Body of pancreas (tissue), 4 donors: Measurements from ENCODE around the gene GRPEL2. TPM values are rescaled to one million over a fixed set of nuclear protein-coding genes. Genes with fewer than 3 reads are reported as not detected.

Source experiments
- ATAC-seq: fragments of 150-250 bp; one replicate; pipeline ENCODE4 v1.9.1; 2016
- DNase-seq, 4 donors: peaks; one replicate each; pipeline ENCODE4 v3.0.0-alpha.2; 2019
- H3K27ac ChIP-seq, 4 donors: fragments of 200-600 bp; sonication (generic); 1 replicate in 3 of 4; 2 replicates in 1 of 4; pipeline versions ENCODE4 v1.5.1 to v1.6.1; 2016 to 2019; ENCODE audit warnings: mild to moderate bottlenecking in 1 of 4, mixed read lengths in 1 of 4, moderate library complexity in 1 of 4
- H3K27me3 ChIP-seq, 2 donors: fragments of 200-600 bp; sonication (generic); one replicate each; pipeline ENCODE4 v1.6.0; 2016; ENCODE audit warnings: mild to moderate bottlenecking in 1 of 2
- H3K36me3 ChIP-seq, 2 donors: fragments of 200-600 bp; sonication (generic); replicated peaks in 1 of 2; 2 replicates each; pipeline ENCODE4 v1.5.1; 2016; ENCODE audit warnings: low read depth in 2 of 2; ENCODE audit not compliant: insufficient read depth in 1 of 2
- H3K4me1 ChIP-seq: fragments of 200-600 bp; sonication (generic); one replicate; pipeline ENCODE4 v1.6.0; 2016
- H3K4me3 ChIP-seq, 2 donors: fragments of 200-600 bp; sonication (generic); 1 replicate in 1 of 2; 2 replicates in 1 of 2; pipeline ENCODE4 v1.5.1; 2016 to 2019
- H3K9me3 ChIP-seq, 3 donors: fragments of 200-600 bp; sonication (generic); 1 replicate in 2 of 3; 2 replicates in 1 of 3; pipeline ENCODE4 v1.5.1; 2016
- CTCF ChIP-seq, 7 experiments: fragments of 450-650 bp in 4 of 7; fragments of 200-600 bp in 3 of 7; sonication (generic) in 3 of 7; IDR thresholded peaks; one replicate each; pipeline ENCODE4 v1.5.1; 2016 to 2019; ENCODE audit warnings: antibody characterized with exemption in 7 of 7
- POLR2A ChIP-seq, 3 donors: fragments of 450-650 bp; IDR thresholded peaks; one replicate each; pipeline ENCODE4 v1.6.1; 2016; ENCODE audit warnings: antibody characterized with exemption in 3 of 3, mild to moderate bottlenecking in 2 of 3
- WGBS, 2 donors: methylation state at CpG; one replicate each; pipeline ENCODE4 v1.1.5; 2017; 5-methylcytosine and 5-hydroxymethylcytosine counted together
- intact Hi-C: fragments of 100-400 bp; cut with DNase I; formaldehyde crosslinking; loops from one replicate; pipeline ENCODE4 v1.15.1; 2023
- total RNA-seq, 2 donors: library from RNA; depleted of rRNA; stranded (reverse); fragments of >200 nt; gene quantifications; one replicate each; pipeline ENCODE4 v1.1.0, GENCODE V29; 2016

GRPEL2 gene
- total RNA-seq, result 10 to 100 TPM in 1 of 2 donors, 1 to 10 TPM in 1; 4.9 to 10.6 TPM

GRCh38 chr5:149345147-149345891, at the start of gene GRPEL2:
Gene GRPEL2, plus strand, starts transcription at chr5:149345499. Its CDS starts 41 bp downstream, at chr5:149345540.
- Histone ChIP-seq H3K9me3 (no peaks in the 10 kb centered on the region), H3K27me3 (no peaks in the 10 kb centered on the region), H3K36me3 (peaks cover 0 to 17% of the 10 kb centered on the region in 2 donors), H3K4me1 (peaks cover 17% of the 10 kb centered on the region), H3K4me3 (peak within 1 kb of the TSS; percentile 66 to 72), H3K27ac (peak within 1 kb of the TSS; percentile 21 to 81 (median 62))
- ATAC-seq (peak; percentile 99), DNase-seq (peak; percentile 92 to 96 (median 94))
- 0 to 2% methylated on average over 11 to 54 of the region's 54 CpGs for WGBS, 2 donors
- intact Hi-C loops, result no loop called here
- TF ChIP-seq POLR2A (IDR thresholded peaks at IDR 0.05), result peak in 2 of 3 donors; percentile 77 to 78
- TF ChIP-seq CTCF (IDR thresholded peaks at IDR 0.05), result peak in 1 of 7 experiments; percentile 19

GRCh38 chr5:149297340-149298025, 47.8 kb upstream of the GRPEL2 start:
- Histone ChIP-seq H3K27ac (no peak overlapping the region), H3K4me3 (no peak overlapping the region), H3K27me3 (no peaks in the 10 kb centered on the region), H3K9me3 (no peaks in the 10 kb centered on the region), H3K36me3 (no peaks in the 10 kb centered on the region), H3K4me1 (no peaks in the 10 kb centered on the region)
- DNase-seq, result no peak
- intact Hi-C loops, result no loop called here
- TF ChIP-seq CTCF (IDR thresholded peaks at IDR 0.05) (no peak), POLR2A (IDR thresholded peaks at IDR 0.05) (no peak)
- no peak for ATAC-seq
- 67 to 80% methylated on average over 1 to 5 of the region's 5 CpGs for WGBS, 2 donors

GRCh38 chr5:149298163-149298562, 47.1 kb upstream of the GRPEL2 start:
- Histone ChIP-seq H3K4me3 (no peak overlapping the region), H3K9me3 (no peaks in the 10 kb centered on the region), H3K27me3 (no peaks in the 10 kb centered on the region), H3K27ac (no peak overlapping the region), H3K4me1 (no peaks in the 10 kb centered on the region), H3K36me3 (no peaks in the 10 kb centered on the region)
- no peak for ATAC-seq
- intact Hi-C loops, result no loop called here
- WGBS, 2 donors, result 44 to 64% methylated on average over 1 of the region's 1 CpG
- DNase-seq, result no peak
- TF ChIP-seq POLR2A (IDR thresholded peaks at IDR 0.05), result no peak
- no peak for TF ChIP-seq CTCF (IDR thresholded peaks at IDR 0.05)

GRCh38 chr5:149298842-149299404, 46.4 kb upstream of the GRPEL2 start:
- WGBS, 2 donors, result 51 to 58% methylated on average over 10 of the region's 11 CpGs
- intact Hi-C loops, result no loop called here
- no peaks in the 10 kb centered on the region for H3K4me1 ChIP-seq
- DNase-seq (no peak), ATAC-seq (peak; percentile 48)
- no peaks in the 10 kb centered on the region for H3K9me3 ChIP-seq
- no peaks in the 10 kb centered on the region for H3K27me3 ChIP-seq
- H3K4me3 ChIP-seq, result no peak overlapping the region
- TF ChIP-seq POLR2A (IDR thresholded peaks at IDR 0.05) (no peak), CTCF (IDR thresholded peaks at IDR 0.05) (no peak)
- H3K27ac ChIP-seq, result peak overlapping the region in 1 of 4 donors; percentile 34
- no peaks in the 10 kb centered on the region for H3K36me3 ChIP-seq
